Left ventricle myocardium inferior (tissue), 1 donor: Measurements from ENCODE around the gene DYNC1LI2. TPM values are rescaled to one million over a fixed set of nuclear protein-coding genes. Genes with fewer than 3 reads are reported as not detected.

ENCODE experiments used
- DNase-seq: peaks from one replicate; pipeline ENCODE4 v3.0.0-alpha.2; 2020
- H3K27ac ChIP-seq: fragments of 200-600 bp; replicated peaks from 2 replicates; pipeline ENCODE4 v1.8.0; 2021
- H3K27me3 ChIP-seq: fragments of 200-600 bp; 2 replicates; pipeline ENCODE4 v1.8.0; 2021; ENCODE audit warnings: low read depth
- H3K36me3 ChIP-seq: fragments of 200-600 bp; 2 replicates; pipeline ENCODE4 v1.8.0; 2021
- H3K4me1 ChIP-seq: fragments of 200-600 bp; 2 replicates; pipeline ENCODE4 v1.8.0; 2021
- H3K4me3 ChIP-seq: fragments of 200-600 bp; 2 replicates; pipeline ENCODE4 v1.8.0; 2021; ENCODE audit warnings: mild to moderate bottlenecking, moderate library complexity
- H3K9me3 ChIP-seq: fragments of 200-600 bp; replicated peaks from 2 replicates; pipeline ENCODE4 v1.8.0; 2021
- intact Hi-C: fragments of 100-400 bp; cut with micrococcal nuclease; formaldehyde crosslinking; loops from one replicate; pipeline ENCODE4 v1.11.0; 2022
- total RNA-seq: library from RNA; stranded (reverse); fragmentation: NEBNext Ultra II Directional; extraction: Animal tissue kit (Norgen Biotek cat#: 25700); gene quantifications from one replicate; pipeline ENCODE4 v1.2.1, GENCODE V29; 2021
- TF ChIP-seq, protein P1 (sequence below): fragments of 200-600 bp; IDR thresholded peaks from 2 replicates; pipeline ENCODE4 v1.8.0; 2021; ENCODE audit warnings: antibody characterized with exemption, mild to moderate bottlenecking, borderline replicate concordance
- donor health status: DM: no; HTN: yes; CAD: no; lungs with severe emphysema.

The DYNC1LI2 gene
- total RNA-seq, 1 donor from 2014 or later = 82.9 TPM

DNA sequence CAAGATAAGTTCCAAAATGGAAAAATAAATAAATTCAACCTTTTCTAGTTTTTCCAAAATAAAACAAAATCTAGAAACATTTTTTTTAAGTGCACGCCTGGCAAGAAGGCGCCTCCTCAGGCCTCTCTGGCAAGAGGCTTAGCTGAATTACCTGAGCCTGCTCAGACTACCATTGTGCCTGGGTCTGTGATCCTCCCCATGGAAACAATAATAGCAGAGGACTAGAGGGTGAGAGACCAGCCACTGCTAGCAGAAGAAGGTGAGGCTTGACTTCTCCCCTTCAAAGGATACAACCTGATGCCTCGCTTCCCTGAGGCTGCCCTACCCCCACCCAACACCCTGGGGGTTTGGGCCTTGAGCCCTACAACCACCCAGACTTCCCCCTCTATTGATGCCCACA is 35.1 kb upstream of the DYNC1LI2 start:
- intact Hi-C loops = no loop called here
- no peak overlapping the region for H3K4me3 ChIP-seq
- no peak for DNase-seq
- no peaks in the 10 kb centered on the region for H3K4me1 ChIP-seq
- H3K27me3 ChIP-seq = no peaks in the 10 kb centered on the region
- H3K27ac ChIP-seq = no peak overlapping the region
- H3K9me3 ChIP-seq = no peaks in the 10 kb centered on the region
- TF ChIP-seq, protein P1, sequence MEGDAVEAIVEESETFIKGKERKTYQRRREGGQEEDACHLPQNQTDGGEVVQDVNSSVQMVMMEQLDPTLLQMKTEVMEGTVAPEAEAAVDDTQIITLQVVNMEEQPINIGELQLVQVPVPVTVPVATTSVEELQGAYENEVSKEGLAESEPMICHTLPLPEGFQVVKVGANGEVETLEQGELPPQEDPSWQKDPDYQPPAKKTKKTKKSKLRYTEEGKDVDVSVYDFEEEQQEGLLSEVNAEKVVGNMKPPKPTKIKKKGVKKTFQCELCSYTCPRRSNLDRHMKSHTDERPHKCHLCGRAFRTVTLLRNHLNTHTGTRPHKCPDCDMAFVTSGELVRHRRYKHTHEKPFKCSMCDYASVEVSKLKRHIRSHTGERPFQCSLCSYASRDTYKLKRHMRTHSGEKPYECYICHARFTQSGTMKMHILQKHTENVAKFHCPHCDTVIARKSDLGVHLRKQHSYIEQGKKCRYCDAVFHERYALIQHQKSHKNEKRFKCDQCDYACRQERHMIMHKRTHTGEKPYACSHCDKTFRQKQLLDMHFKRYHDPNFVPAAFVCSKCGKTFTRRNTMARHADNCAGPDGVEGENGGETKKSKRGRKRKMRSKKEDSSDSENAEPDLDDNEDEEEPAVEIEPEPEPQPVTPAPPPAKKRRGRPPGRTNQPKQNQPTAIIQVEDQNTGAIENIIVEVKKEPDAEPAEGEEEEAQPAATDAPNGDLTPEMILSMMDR = no peak
- no peaks in the 10 kb centered on the region for H3K36me3 ChIP-seq

DNA sequence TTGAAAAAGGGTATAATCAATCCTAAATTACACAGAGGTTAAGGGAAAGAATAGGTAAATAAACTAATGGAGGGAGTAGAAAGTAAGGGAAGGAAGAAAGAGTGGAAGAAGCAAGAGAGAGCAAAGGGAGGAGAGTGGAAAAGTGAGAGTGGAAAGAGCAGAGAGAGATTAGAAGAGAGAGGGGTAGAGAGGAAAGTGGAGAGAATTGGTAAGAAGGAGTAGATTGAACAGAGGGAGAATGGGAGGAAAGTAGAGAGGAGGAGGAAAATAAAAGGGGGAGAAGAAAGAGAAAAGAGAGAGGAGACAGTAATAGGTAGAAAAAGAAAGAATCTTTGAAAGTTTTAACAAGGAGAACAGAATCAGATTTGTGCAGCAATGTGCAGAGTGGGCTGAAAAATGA is 25.0 kb upstream of the DYNC1LI2 start:
- TF ChIP-seq, protein P1 = no peak
- no peaks in the 10 kb centered on the region for H3K36me3 ChIP-seq
- no peak for DNase-seq
- no peaks in the 10 kb centered on the region for H3K4me1 ChIP-seq
- H3K4me3 ChIP-seq = no peak overlapping the region
- H3K27ac ChIP-seq = no peak overlapping the region
- no peaks in the 10 kb centered on the region for H3K27me3 ChIP-seq
- intact Hi-C loops = no loop called here
- no peaks in the 10 kb centered on the region for H3K9me3 ChIP-seq

DNA sequence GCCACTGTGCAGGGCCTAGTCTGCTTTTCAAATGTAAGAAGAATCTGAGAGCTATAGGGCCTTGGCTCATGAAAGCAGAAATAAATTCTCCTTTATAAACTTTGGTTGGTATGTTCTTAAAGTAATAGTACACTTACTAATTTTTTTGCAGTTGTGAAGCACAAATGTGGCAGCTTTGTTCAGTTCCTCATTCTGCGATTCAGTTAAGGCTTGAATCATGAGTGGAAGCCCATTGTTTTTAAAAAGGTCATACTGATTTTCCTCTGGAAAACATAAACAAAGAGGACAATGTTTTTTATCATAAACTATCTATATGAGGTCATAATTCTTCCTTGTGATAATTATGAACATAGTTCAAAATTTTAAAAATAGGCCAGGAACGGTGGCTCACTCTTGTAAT is 23.6 kb upstream of the DYNC1LI2 start:
- Histone ChIP-seq H3K27ac (no peak overlapping the region), H3K4me3 (no peak overlapping the region), H3K4me1 (no peaks in the 10 kb centered on the region), H3K27me3 (no peaks in the 10 kb centered on the region), H3K9me3 (no peaks in the 10 kb centered on the region), H3K36me3 (no peaks in the 10 kb centered on the region)
- DNase-seq = no peak
- TF ChIP-seq, protein P1 = no peak
- intact Hi-C loops = no loop called here

DNA sequence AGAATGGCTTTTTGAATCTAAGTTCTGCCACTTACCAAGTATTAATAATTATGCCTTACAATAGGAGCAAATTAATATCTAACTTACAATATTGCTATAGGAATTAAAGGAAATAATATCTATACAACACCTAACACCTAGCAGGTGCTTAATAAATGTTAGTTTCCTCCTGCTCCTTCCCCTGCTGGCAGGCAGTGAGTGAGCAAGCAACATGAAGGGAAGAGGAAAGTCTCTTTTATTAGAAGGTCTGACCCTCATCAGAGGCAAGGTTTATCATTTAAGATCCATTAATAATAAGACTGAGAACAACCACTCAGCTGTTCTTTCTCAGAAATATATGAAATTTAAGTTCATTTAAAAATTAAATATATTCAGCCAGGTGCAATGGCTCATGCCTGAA is 6.7 kb upstream of the DYNC1LI2 start:
- TF ChIP-seq, protein P1 = no peak
- no peak overlapping the region for H3K4me3 ChIP-seq
- peaks cover 7% of the 10 kb centered on the region for H3K27me3 ChIP-seq
- no peaks in the 10 kb centered on the region for H3K4me1 ChIP-seq
- H3K9me3 ChIP-seq = no peaks in the 10 kb centered on the region
- intact Hi-C loops = no loop called here
- no peak overlapping the region for H3K27ac ChIP-seq
- DNase-seq = no peak
- H3K36me3 ChIP-seq = no peaks in the 10 kb centered on the region

DNA sequence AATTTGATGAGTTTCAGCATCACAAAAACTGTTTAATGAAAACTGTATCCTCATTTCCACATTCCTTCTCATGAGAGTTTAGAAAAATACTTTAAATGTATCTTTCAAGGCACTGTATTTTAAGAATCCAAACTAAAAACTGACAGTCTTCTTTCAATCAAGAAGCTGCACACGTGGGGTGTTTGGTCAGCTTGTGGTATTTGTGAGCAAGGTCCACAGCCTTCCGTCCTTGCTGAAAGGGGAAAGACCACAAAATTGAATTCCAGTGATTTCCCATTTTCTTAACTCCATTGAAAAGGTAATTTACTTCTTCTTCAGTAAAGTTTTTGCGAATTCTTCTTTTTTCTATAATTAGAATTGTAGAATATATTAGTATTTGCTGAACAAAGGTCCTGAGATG is 3.4 kb upstream of the DYNC1LI2 start:
- Histone ChIP-seq H3K36me3 (no peaks in the 10 kb centered on the region), H3K4me3 (no peak overlapping the region), H3K27ac (no peak overlapping the region), H3K9me3 (no peaks in the 10 kb centered on the region), H3K4me1 (peaks cover 26% of the 10 kb centered on the region), H3K27me3 (no peaks in the 10 kb centered on the region)
- DNase-seq = no peak
- intact Hi-C loops = no loop called here
- TF ChIP-seq, protein P1 = no peak

DNA sequence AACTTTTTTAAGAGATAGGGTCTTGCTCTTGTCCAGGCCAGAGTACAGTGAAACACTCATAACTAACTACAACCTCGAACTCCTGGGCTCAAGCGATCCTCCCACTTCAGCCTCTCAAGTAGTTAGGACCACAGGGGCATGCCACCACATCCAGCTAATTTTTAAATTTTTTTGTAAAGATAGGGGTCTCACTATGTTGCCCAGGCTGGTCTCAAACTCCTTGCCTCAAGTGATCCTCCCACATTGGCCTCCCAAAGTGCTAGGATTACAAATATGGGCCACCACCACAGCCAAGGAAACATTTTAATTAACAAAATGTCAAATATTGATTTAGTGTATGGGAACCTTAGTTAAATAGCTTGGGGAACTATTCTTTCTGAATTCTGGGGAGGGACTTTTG is 2.8 kb upstream of the DYNC1LI2 start:
- intact Hi-C loops = no loop called here

More for the DNA sequence above, 2.8 kb upstream of the DYNC1LI2 start:
- TF ChIP-seq, protein P1 = no peak
- no peak for DNase-seq
- H3K9me3 ChIP-seq = no peaks in the 10 kb centered on the region
- no peak overlapping the region for H3K4me3 ChIP-seq
- no peaks in the 10 kb centered on the region for H3K27me3 ChIP-seq
- H3K27ac ChIP-seq = no peak overlapping the region
- H3K4me1 ChIP-seq = peaks cover 32% of the 10 kb centered on the region
- peaks cover 3% of the 10 kb centered on the region for H3K36me3 ChIP-seq
